Right lobe of liver (tissue), 4 donors: ENCODE results near the gene LPCAT1.

Source experiments
- CTCF ChIP-seq, 4 donors: fragments of 200-600 bp in 3 of 4; fragments of 450-650 bp in 1 of 4; IDR thresholded peaks; one replicate each; pipeline versions ENCODE4 v1.5.1 to v1.8.0; 2016 to 2022; ENCODE audit warnings: antibody characterized with exemption in 4 of 4, mild to moderate bottlenecking in 2 of 4
- POLR2A ChIP-seq: fragments of 450-650 bp; IDR thresholded peaks from one replicate; pipeline ENCODE4 v1.6.1; 2017; ENCODE audit warnings: antibody characterized with exemption, mild to moderate bottlenecking
- donor health status: DM: no; HTN: no; CAD: no.
- donor health status: DM: no; HTN: no; CAD: no.
- donor health status: DM: no; HTN: yes; CAD: no.

- TF ChIP-seq CTCF (IDR thresholded peaks at IDR 0.05) (no peak), POLR2A (no peak)
Measured at GRCh38 chr5:1551426-1552301, 27.9 kb upstream of the LPCAT1 start.
